Brain microvascular endothelial cell (primary cell): ENCODE results near the gene SPI1.
"Not testable (repeated sequence)": the region's sequence is repeated elsewhere in the genome, so short reads cannot be mapped to it uniquely, and the experiment has no call there.

Experiments used
- DNase-seq: peaks from one replicate; pipeline ENCODE4 v3.0.0-alpha.2; 2020
- H3K27ac ChIP-seq: fragments of 250-450 bp; sonication (Bioruptor Pico); 2 replicates; pipeline ENCODE4 v1.5.1; 2020; ENCODE audit warnings: mild to moderate bottlenecking, moderate library complexity
- H3K27me3 ChIP-seq: fragments of 250-450 bp; sonication (Bioruptor Pico); replicated peaks from 2 replicates; pipeline ENCODE4 v1.5.1; 2020; ENCODE audit warnings: mild to moderate bottlenecking
- H3K36me3 ChIP-seq: fragments of 250-450 bp; sonication (Bioruptor Pico); replicated peaks from 2 replicates; pipeline ENCODE4 v1.5.1; 2020; ENCODE audit warnings: mild to moderate bottlenecking
- H3K4me3 ChIP-seq: 2 replicates; pipeline ENCODE4 v1.5.1; 2011; ENCODE audit warnings: low read depth, mild to moderate bottlenecking, control low read depth, low read length, moderate library complexity
- in situ Hi-C: cut with HindIII; loops from 2 replicates; pipeline ENCODE4 v1.10.0; 2017; ENCODE audit warnings: low sequenced_read_pairs, low pct_ligation_motif_present
- TF ChIP-seq, protein P1 (sequence below): IDR thresholded peaks from 2 replicates; pipeline ENCODE4 v1.5.1; 2011; ENCODE audit warnings: low read depth, mild to moderate bottlenecking, moderate library complexity, low read length, control low read depth, inconsistent platforms; ENCODE audit errors: missing control alignments

SPI1 gene

DNA sequence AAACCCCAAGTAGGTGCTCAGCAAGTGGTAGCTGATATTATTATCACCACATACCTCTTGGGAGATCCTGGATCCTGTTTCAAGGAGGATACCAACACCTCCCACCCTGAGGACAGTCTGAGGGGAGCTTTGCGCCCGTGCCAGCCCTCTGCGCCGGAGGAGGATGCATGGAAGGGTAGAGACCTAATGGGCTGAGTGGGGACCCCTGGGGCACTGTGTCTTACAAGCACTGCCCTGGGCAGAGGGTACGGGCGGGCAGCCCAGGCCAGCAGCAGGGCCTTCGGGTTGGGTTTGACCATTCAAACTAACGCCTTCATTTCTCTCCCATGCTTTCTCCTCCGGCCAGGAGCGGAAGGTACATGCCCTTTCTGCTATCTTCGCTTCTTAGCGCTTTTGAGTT lies 52.1 kb downstream of the SPI1 start:
- peaks cover 36% of the 10 kb centered on the region for H3K36me3 ChIP-seq
- H3K27me3 ChIP-seq, result no peaks in the 10 kb centered on the region
- H3K27ac ChIP-seq, result no peak overlapping the region
- no peak for DNase-seq
- TF ChIP-seq, protein P1, sequence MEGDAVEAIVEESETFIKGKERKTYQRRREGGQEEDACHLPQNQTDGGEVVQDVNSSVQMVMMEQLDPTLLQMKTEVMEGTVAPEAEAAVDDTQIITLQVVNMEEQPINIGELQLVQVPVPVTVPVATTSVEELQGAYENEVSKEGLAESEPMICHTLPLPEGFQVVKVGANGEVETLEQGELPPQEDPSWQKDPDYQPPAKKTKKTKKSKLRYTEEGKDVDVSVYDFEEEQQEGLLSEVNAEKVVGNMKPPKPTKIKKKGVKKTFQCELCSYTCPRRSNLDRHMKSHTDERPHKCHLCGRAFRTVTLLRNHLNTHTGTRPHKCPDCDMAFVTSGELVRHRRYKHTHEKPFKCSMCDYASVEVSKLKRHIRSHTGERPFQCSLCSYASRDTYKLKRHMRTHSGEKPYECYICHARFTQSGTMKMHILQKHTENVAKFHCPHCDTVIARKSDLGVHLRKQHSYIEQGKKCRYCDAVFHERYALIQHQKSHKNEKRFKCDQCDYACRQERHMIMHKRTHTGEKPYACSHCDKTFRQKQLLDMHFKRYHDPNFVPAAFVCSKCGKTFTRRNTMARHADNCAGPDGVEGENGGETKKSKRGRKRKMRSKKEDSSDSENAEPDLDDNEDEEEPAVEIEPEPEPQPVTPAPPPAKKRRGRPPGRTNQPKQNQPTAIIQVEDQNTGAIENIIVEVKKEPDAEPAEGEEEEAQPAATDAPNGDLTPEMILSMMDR, result no peak
- no peak overlapping the region for H3K4me3 ChIP-seq
- in situ Hi-C loops, result no loop called here

DNA sequence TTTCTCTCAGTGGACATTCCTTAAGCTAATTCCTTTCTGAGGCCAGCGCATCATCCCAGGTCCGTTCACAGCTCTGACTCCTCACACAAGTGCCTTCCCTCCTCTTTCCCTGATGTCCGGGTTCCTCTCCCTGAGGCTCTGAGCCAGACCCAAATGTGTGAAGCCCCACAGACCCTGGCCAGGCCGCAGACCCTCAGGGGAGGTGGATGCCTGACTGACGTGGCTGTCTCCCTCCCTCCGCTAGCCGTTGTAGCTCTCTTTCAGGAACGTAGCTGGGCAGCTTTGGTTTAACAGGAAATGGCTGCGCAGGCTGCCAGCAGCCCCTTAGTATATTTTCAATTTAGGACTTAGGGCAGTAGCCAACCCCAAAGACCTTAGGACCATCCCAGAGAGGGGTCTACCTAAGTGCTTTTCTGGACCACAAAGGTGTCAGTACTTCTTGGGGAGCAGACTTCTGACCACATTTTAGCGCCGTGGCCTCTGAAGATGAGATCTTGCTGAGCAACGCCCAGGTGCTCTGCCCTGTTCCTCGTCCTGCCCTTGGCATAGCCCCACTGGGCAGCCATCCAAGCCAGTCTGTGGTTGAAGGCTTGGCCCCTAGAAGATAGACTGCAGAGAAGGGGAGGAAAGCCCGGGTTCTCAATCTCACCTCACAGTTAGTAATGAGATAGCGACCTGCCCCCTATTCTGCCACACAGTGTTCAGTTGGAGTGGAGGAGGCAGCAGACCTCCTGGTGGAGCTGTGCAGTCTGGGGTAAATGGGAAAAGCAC lies 52.9 kb downstream of the SPI1 start:
- no peak overlapping the region for H3K4me3 ChIP-seq
- no peaks in the 10 kb centered on the region for H3K27me3 ChIP-seq
- TF ChIP-seq, protein P1, result no peak
- in situ Hi-C loops, result no loop called here
- no peak for DNase-seq
- H3K36me3 ChIP-seq, result peaks cover 36% of the 10 kb centered on the region
- H3K27ac ChIP-seq, result no peak overlapping the region

DNA sequence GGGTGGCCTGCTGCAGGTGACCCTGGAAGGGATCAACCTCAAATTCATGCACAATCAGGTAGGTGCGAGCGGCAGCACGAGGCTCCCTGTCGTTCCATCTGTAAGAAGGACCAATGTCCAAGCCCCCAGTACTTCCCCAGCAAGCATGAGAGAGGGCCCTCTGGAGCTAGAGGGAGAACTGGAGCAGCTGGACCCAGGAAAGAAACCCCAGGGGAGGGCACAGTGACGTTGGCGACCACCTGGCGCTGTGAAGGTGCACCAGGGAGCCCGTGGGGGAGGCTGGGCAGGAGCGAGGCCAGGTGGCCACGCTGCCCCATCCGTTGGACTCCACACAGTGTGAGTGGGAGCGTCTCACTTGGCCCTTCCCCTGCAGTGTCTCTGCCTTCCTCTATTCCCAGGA lies 53.8 kb downstream of the SPI1 start:
- no peak overlapping the region for H3K4me3 ChIP-seq
- TF ChIP-seq, protein P1, result no peak
- peaks cover 35% of the 10 kb centered on the region for H3K36me3 ChIP-seq
- no peaks in the 10 kb centered on the region for H3K27me3 ChIP-seq
- no peak for DNase-seq
- in situ Hi-C loops, result no loop called here
- H3K27ac ChIP-seq, result no peak overlapping the region

DNA sequence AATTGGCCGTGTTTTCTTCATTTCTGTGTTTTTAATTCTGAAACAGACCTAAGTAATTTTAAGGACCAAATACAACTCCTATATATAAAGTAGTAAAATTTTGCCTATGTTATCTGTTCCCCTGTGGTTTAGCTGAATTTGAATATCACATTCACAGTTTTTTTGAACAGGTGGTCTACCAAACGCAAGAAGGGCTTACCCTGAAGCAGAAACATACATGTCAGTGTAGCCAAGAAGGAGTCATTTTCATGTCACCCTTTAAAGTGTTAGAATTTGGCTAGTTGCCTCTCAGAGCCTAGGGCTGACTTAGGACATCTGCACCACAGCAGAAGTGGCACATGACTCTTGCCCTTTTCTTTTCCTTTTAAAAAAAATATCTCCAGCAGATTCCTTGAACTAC lies 60.2 kb downstream of the SPI1 start:
- in situ Hi-C loops, result no loop called here
- H3K36me3 ChIP-seq, result peaks cover 25% of the 10 kb centered on the region
- no peak for DNase-seq
- no peaks in the 10 kb centered on the region for H3K27me3 ChIP-seq
- TF ChIP-seq, protein P1, result no peak
- H3K4me3 ChIP-seq, result no peak overlapping the region
- no peak overlapping the region for H3K27ac ChIP-seq

DNA sequence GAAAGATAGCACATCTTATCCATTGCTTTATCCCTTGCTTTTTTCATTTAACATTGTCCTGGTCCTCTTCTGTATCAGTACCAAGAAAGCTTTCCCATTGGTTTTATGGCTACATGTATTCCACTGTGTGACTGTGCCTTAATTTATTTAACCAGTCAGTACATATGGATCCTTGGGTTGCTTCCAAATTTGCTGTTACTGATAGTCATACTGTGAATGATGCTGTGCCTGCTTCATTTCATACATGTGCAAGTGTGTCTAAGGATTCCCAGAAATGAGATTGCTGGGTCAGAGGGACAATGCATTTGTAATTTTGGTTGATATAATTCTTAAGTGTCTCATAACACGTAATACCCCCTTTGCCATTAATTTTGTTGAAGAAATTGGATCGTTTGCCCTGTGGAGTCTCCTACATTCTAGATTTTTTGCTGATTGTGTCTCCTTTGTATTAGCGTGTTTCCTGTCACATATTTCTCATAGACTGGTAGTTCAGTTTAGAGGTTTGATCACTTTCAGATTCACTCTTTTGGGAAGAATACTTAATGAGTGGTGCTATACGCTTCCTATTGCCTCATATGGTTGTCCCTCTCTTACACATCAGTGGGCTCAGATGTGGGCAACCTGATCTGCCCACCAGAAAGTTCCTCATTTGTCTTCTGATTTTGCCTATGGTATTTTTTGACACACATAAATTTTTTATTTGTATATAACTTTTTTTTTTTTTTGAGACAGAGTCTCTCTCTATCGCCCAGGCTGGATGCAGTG lies 61.1 kb downstream of the SPI1 start:
- H3K4me3 ChIP-seq, result no peak overlapping the region
- H3K27me3 ChIP-seq, result no peaks in the 10 kb centered on the region
- no peak for DNase-seq
- TF ChIP-seq, protein P1, result no peak
- in situ Hi-C loops, result no loop called here
- no peak overlapping the region for H3K27ac ChIP-seq
- H3K36me3 ChIP-seq, result peaks cover 28% of the 10 kb centered on the region

DNA sequence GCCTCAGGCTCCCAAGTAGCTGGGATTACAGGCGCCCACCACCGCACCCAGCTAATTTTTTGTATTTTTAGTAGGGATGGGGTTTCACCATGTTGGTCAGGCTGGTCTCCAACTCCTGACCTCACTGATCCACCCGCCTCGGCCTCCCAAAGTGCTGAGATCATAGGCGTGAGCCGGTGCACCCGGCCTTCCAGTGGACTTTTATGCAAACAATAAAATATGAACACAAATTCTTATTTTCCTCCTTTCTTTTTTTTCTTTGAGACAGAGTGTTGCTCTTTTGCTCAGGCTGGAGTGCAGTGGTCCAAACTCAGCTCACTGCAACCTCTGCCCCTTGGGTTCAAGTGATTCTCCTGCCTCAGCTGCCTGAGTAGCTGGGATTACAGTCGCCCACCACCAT lies 61.8 kb downstream of the SPI1 start:
- in situ Hi-C loops, result not testable (repeated sequence)
- peaks cover 30% of the 10 kb centered on the region for H3K36me3 ChIP-seq

More for the DNA sequence above, 61.8 kb downstream of the SPI1 start:
- DNase-seq, H3K27me3 ChIP-seq, H3K27ac ChIP-seq, H3K4me3 ChIP-seq: not testable (repeated sequence)
